HepG2 (cell line): ENCODE measurements around the gene NPB. TPM values are rescaled to one million over a fixed set of nuclear protein-coding genes. Genes with fewer than 3 reads are reported as not detected.
A peak's percentile ranks its signal among the peaks of the same experiment; 100 is the strongest.

ENCODE experiments used
- AGO2 ChIP-seq: fragments of 200-400 bp; formaldehyde crosslinking; optimal IDR thresholded peaks from 2 replicates; pipeline ENCODE3; 2017; ENCODE audit warnings: mild to moderate bottlenecking, low read depth, low read length, moderate library complexity
- ATF2 ChIP-seq: sonication (generic); formaldehyde crosslinking; IDR thresholded peaks from 2 replicates; pipeline ENCODE4 v1.4.0; 2020; ENCODE audit warnings: missing genetic modification reagents
- GFI1 ChIP-seq: sonication (generic); formaldehyde crosslinking; IDR thresholded peaks from 2 replicates; pipeline ENCODE4 v1.5.0; 2020; ENCODE audit warnings: missing genetic modification reagents, mild to moderate bottlenecking, borderline replicate concordance
- KDM6A ChIP-seq: IDR thresholded peaks from 2 replicates; pipeline ENCODE4 v1.6.1; 2016; ENCODE audit warnings: low read depth
- MED13 ChIP-seq: sonication (generic); formaldehyde crosslinking; IDR thresholded peaks from 2 replicates; pipeline ENCODE4 v1.5.0; 2020; ENCODE audit warnings: missing genetic modification reagents
- MTERF4 ChIP-seq: sonication (generic); formaldehyde crosslinking; IDR thresholded peaks from 2 replicates; pipeline ENCODE4 v1.8.0; 2023; ENCODE audit warnings: mild to moderate bottlenecking, missing genetic modification reagents
- MXI1 ChIP-seq: IDR thresholded peaks from 3 replicates; pipeline ENCODE4 v1.6.1; 2012; ENCODE audit warnings: low read depth, low read length, inconsistent platforms, borderline replicate concordance
- NFIB ChIP-seq: sonication (generic); formaldehyde crosslinking; IDR thresholded peaks from 2 replicates; pipeline ENCODE4 v1.9.0; 2021; ENCODE audit warnings: missing genetic modification reagents, mild to moderate bottlenecking, borderline replicate concordance
- SMARCE1 ChIP-seq: fragments of 450-650 bp; IDR thresholded peaks from 2 replicates; pipeline ENCODE4 v1.6.1; 2017; ENCODE audit warnings: borderline replicate concordance
- XRCC5 ChIP-seq: fragments of 200-400 bp; formaldehyde crosslinking; optimal IDR thresholded peaks from 2 replicates; pipeline ENCODE3; 2017; ENCODE audit warnings: mild to moderate bottlenecking, low read length
- ZMYM2 ChIP-seq: sonication (generic); formaldehyde crosslinking; IDR thresholded peaks from 2 replicates; pipeline ENCODE4 v1.8.0; 2022; ENCODE audit warnings: mild to moderate bottlenecking, missing genetic modification reagents
- ZNF263 ChIP-seq: sonication (generic); formaldehyde crosslinking; IDR thresholded peaks from 2 replicates; pipeline ENCODE4 v1.4.0; 2020; ENCODE audit warnings: missing genetic modification reagents
- ZNF552 ChIP-seq: sonication (generic); formaldehyde crosslinking; IDR thresholded peaks from 2 replicates; pipeline ENCODE4 v1.9.0; 2022; ENCODE audit warnings: missing genetic modification reagents, mild to moderate bottlenecking, borderline replicate concordance
- ZNF670 ChIP-seq: sonication (generic); formaldehyde crosslinking; IDR thresholded peaks from 2 replicates; pipeline ENCODE4 v1.8.0; 2022; ENCODE audit warnings: mild to moderate bottlenecking, missing genetic modification reagents, borderline replicate concordance
- ZNF740 ChIP-seq: sonication (generic); formaldehyde crosslinking; IDR thresholded peaks from 2 replicates; pipeline ENCODE4 v1.4.0; 2020; ENCODE audit warnings: missing genetic modification reagents
- polyA plus RNA-seq, 8 experiments: library from polyadenylated mRNA; depleted of rRNA in 3 of 8; stranded (reverse) in 7 of 8; unstranded in 1 of 8; fragments of >200 nt; fragmentation: Illumina TruSeq in 4 of 8; extraction: Trizol in 4 of 8; gene quantifications; 2 replicates each; pipeline versions ENCODE4 v1.2.1 to v1.2.3, GENCODE V29; 2011 to 2016; ENCODE audit warnings: low read depth in 4 of 8, missing spikeins in 1 of 8, mixed read lengths in 1 of 8; ENCODE audit not compliant: insufficient read depth in 1 of 8
- total RNA-seq, 5 experiments: library from RNA; depleted of rRNA; stranded (reverse); fragments of >200 nt; fragmentation: Illumina TruSeq; extraction: Trizol; gene quantifications; 2 replicates each; pipeline ENCODE4 v1.2.3, GENCODE V29; 2016; ENCODE audit warnings: low read depth in 1 of 5
- TF ChIP-seq, protein P1 (sequence below): sonication (generic); formaldehyde crosslinking; IDR thresholded peaks from 2 replicates; pipeline ENCODE4; 2020; ENCODE audit warnings: missing genetic modification reagents, mild to moderate bottlenecking, borderline replicate concordance

NPB gene
- total and polyA plus RNA-seq, 2 of the 13 experiments (the other 11 are each of a cell fraction or from before 2014, with no cell fraction given), result 0.11 to 0.93 TPM

GRCh38 chr17:81870131-81870980 is 31.7 kb upstream of the NPB start (continued):
- no peak for TF ChIP-seq ZNF552 (CRISPR knock-in tag)
- TF ChIP-seq MTERF4 (CRISPR knock-in tag), result no peak
- no peak for TF ChIP-seq MXI1
- TF ChIP-seq ZMYM2 (CRISPR knock-in tag), result no peak
- TF ChIP-seq GFI1 (CRISPR knock-in tag), result no peak
- TF ChIP-seq KDM6A (CRISPR knock-in tag), result no peak
- TF ChIP-seq ZNF670 (CRISPR knock-in tag), result peak; percentile 58; the same call in 1 of the 2 replicates
- TF ChIP-seq ZNF740, result no peak
- peak; percentile 13 for TF ChIP-seq AGO2
- no peak for TF ChIP-seq SMARCE1
- no peak for TF ChIP-seq ATF2 (CRISPR knock-in tag)
- TF ChIP-seq, protein P1, sequence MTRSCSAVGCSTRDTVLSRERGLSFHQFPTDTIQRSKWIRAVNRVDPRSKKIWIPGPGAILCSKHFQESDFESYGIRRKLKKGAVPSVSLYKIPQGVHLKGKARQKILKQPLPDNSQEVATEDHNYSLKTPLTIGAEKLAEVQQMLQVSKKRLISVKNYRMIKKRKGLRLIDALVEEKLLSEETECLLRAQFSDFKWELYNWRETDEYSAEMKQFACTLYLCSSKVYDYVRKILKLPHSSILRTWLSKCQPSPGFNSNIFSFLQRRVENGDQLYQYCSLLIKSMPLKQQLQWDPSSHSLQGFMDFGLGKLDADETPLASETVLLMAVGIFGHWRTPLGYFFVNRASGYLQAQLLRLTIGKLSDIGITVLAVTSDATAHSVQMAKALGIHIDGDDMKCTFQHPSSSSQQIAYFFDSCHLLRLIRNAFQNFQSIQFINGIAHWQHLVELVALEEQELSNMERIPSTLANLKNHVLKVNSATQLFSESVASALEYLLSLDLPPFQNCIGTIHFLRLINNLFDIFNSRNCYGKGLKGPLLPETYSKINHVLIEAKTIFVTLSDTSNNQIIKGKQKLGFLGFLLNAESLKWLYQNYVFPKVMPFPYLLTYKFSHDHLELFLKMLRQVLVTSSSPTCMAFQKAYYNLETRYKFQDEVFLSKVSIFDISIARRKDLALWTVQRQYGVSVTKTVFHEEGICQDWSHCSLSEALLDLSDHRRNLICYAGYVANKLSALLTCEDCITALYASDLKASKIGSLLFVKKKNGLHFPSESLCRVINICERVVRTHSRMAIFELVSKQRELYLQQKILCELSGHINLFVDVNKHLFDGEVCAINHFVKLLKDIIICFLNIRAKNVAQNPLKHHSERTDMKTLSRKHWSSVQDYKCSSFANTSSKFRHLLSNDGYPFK (CRISPR knock-in tag), result no peak
- TF ChIP-seq ZNF263 (CRISPR knock-in tag), result 0 out of 2 replicates have a peak, but pooled peaks have one; percentile 15
- TF ChIP-seq MED13 (CRISPR knock-in tag), result no peak
- peak; percentile 3 for TF ChIP-seq XRCC5
- no peak for TF ChIP-seq NFIB (CRISPR knock-in tag)
